Measurements from ENCODE around the gene GADD45A. TPM values are rescaled to one million over a fixed set of nuclear protein-coding genes. Genes with fewer than 3 reads are reported as not detected.

The GADD45A gene
- total and polyA plus RNA-seq, 9 of the 15 experiments (the other 6 are each of a cell fraction or from before 2014, with no cell fraction given) = 21.3 to 156 (median 62.1) TPM

DNA sequence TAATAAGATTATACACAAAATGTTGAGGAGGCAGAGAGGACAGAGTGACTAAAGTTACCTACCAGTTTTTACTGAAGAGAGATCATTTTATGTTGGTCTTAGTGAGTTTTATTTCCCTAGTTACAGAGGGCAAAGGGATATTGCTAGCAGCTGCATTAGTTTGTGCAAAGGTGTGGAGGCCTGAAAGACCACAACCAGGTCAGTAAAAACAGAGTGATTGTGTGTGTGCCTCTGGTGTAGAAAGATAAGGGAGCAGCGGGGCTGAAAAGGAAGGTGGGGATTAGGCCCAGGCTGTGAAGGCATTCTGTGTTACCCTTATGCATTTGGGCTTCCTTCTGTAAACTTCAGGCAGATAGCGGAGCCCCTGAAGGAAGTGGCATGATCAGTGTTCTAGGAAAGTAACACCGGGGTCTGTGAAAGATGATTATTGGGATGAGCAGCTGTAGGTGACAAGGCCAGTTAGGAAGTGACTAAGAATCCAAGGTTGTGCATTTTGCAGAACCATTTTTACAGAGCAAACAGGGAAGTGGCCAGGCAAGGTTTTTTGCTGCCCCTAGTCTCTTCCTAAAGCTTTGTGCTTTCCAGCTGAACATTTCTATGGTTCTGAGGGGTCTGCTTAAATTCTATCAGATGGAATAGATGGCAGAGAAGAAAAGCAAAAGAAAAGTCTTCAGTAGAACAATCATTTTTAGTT, 3.7 kb downstream of the GADD45A start (continued):
- TF ChIP-seq MXI1 (IDR thresholded peaks at IDR 0.05; ENCODE audit: low read depth, low read length) (0 out of 2 replicates have a peak, but pooled peaks have one; percentile 61), CHD2 (IDR thresholded peaks at IDR 0.05; ENCODE audit: low read depth, low read length) (no peak), RBM22 (IDR thresholded peaks at IDR 0.05; ENCODE audit: low read depth, low read length, poor library complexity, severe bottlenecking) (peak; percentile 77), DPF2 (IDR thresholded peaks at IDR 0.05) (peak; percentile 97), GATAD2B (IDR thresholded peaks at IDR 0.05; ENCODE audit: borderline replicate concordance) (peak; percentile 71; the same call in 1 of the 2 replicates), KDM5B (IDR thresholded peaks at IDR 0.05; ENCODE audit: insufficient replicate concordance, low read depth, low read length) (peak; percentile 40), KDM1A (IDR thresholded peaks at IDR 0.05) (peak; percentile 79 to 84), TEAD2 (tag; IDR thresholded peaks at IDR 0.05) (no peak), PRPF4 (IDR thresholded peaks at IDR 0.05; ENCODE audit: insufficient read depth, low read depth, low read length, poor library complexity, severe bottlenecking) (no peak), ARID1B (IDR thresholded peaks at IDR 0.05) (peak; percentile 98), IFI16 (CRISPR knock-in tag; IDR thresholded peaks at IDR 0.05) (no peak), CBFA2T2 (conservative IDR thresholded peaks at IDR 0.05) (peak; percentile 95), NCOR1 (IDR thresholded peaks at IDR 0.05) (peak; percentile 95), HNRNPK (IDR thresholded peaks at IDR 0.05; ENCODE audit: low read depth, low read length, poor library complexity, severe bottlenecking) (no peak), MTA3 (IDR thresholded peaks at IDR 0.05; ENCODE audit: borderline replicate concordance) (peak; percentile 93), ESRRB (CRISPR knock-in tag; IDR thresholded peaks at IDR 0.05; ENCODE audit: borderline replicate concordance) (0 out of 2 replicates have a peak, but pooled peaks have one; percentile 68), OTX1 (CRISPR knock-in tag; IDR thresholded peaks at IDR 0.05) (peak; percentile 68; the same call in 1 of the 2 replicates), POLR3A (IDR thresholded peaks at IDR 0.05; ENCODE audit: borderline replicate concordance, extremely low read depth, insufficient read depth, insufficient read length) (no peak), POLR2B (IDR thresholded peaks at IDR 0.05; ENCODE audit: low read depth, partially characterized antibody) (peak; percentile 70), MYC (IDR thresholded peaks at IDR 0.05; ENCODE audit: low read depth, low read length) (peak; percentile 27; the same call in 1 of the 2 replicates), MYC (CRISPR knock-in tag; IDR thresholded peaks at IDR 0.05; ENCODE audit: borderline replicate concordance, low read depth) (no peak), ZFP36 (IDR thresholded peaks at IDR 0.05; ENCODE audit: low read depth, low read length, partially characterized antibody) (peak; percentile 25), SRSF3 (IDR thresholded peaks at IDR 0.05; ENCODE audit: insufficient read depth, low read length) (no peak), TEAD4 (IDR thresholded peaks at IDR 0.05; ENCODE audit: low read length) (peak; percentile 96), TEAD4 (CRISPR knock-in tag; IDR thresholded peaks at IDR 0.05; ENCODE audit: borderline replicate concordance) (no peak), E2F3 (CRISPR knock-in tag; IDR thresholded peaks at IDR 0.05) (0 out of 2 replicates have a peak, but pooled peaks have one; percentile 46), COPS2 (conservative IDR thresholded peaks at IDR 0.05) (no peak), TCF3 (CRISPR knock-in tag; IDR thresholded peaks at IDR 0.05) (peak; percentile 97), NFE2 (IDR thresholded peaks at IDR 0.05; ENCODE audit: low read depth) (peak; percentile 3; the same call in 1 of the 2 replicates)
- TF ChIP-seq, protein P1, sequence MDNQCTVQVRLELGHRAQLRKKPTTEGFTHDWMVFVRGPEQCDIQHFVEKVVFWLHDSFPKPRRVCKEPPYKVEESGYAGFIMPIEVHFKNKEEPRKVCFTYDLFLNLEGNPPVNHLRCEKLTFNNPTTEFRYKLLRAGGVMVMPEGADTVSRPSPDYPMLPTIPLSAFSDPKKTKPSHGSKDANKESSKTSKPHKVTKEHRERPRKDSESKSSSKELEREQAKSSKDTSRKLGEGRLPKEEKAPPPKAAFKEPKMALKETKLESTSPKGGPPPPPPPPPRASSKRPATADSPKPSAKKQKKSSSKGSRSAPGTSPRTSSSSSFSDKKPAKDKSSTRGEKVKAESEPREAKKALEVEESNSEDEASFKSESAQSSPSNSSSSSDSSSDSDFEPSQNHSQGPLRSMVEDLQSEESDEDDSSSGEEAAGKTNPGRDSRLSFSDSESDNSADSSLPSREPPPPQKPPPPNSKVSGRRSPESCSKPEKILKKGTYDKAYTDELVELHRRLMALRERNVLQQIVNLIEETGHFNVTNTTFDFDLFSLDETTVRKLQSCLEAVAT (IDR thresholded peaks at IDR 0.05) = peak; percentile 87 to 96
- TF ChIP-seq, protein P2, sequence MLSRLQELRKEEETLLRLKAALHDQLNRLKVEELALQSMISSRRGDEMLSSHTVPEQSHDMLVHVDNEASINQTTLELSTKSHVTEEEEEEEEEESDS (CRISPR knock-in tag; IDR thresholded peaks at IDR 0.05) = no peak
